Keratinocyte (primary cell): ENCODE data around the gene SMIM33.

Source experiments
- EZH2 ChIP-seq: IDR thresholded peaks from one replicate; pipeline ENCODE4 v1.6.1; 2012; ENCODE audit warnings: inconsistent platforms, mild to moderate bottlenecking, low read length, moderate library complexity
- TF ChIP-seq, protein P1 (sequence below), 3 experiments: IDR thresholded peaks in 1 of 3; conservative IDR thresholded peaks in 1 of 3; optimal IDR thresholded peaks in 1 of 3; 2 replicates in 2 of 3; 3 replicates in 1 of 3; pipeline versions ENCODE3 to v1.5.1; 2011; ENCODE audit warnings: low read length in 3 of 3, mild to moderate bottlenecking in 3 of 3, moderate library complexity in 2 of 3, control low read depth in 1 of 3, inconsistent platforms in 1 of 3; ENCODE audit not compliant: insufficient read depth in 2 of 3; ENCODE audit errors: extremely low read depth in 1 of 3

DNA sequence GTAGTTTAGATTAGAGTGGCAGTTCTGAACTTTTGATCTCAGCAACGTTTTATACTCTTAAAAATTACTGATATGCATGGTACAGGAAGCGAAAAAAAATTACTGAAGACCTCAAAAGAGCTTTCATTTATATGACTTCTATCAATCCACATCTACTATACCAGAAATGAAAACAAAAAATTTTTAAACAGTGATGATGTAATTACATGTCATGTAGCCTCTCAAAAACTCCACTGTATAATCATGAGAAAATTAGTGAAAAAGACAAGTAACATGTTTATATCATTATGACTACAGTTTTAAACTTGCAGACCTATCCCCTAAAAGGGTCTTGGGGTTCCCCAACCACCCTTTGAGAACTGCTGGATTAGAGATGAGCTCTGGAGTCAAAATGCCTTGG lies 40.8 kb upstream of the SMIM33 start:
- TF ChIP-seq, protein P1, sequence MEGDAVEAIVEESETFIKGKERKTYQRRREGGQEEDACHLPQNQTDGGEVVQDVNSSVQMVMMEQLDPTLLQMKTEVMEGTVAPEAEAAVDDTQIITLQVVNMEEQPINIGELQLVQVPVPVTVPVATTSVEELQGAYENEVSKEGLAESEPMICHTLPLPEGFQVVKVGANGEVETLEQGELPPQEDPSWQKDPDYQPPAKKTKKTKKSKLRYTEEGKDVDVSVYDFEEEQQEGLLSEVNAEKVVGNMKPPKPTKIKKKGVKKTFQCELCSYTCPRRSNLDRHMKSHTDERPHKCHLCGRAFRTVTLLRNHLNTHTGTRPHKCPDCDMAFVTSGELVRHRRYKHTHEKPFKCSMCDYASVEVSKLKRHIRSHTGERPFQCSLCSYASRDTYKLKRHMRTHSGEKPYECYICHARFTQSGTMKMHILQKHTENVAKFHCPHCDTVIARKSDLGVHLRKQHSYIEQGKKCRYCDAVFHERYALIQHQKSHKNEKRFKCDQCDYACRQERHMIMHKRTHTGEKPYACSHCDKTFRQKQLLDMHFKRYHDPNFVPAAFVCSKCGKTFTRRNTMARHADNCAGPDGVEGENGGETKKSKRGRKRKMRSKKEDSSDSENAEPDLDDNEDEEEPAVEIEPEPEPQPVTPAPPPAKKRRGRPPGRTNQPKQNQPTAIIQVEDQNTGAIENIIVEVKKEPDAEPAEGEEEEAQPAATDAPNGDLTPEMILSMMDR (optimal IDR thresholded peaks at IDR 0.05 in 1 of 3, IDR thresholded peaks at IDR 0.05 in 1 of 3, conservative IDR thresholded peaks at IDR 0.05 in 1 of 3; ENCODE audit: extremely low read depth in 1 of 3, insufficient read depth in 2 of 3, low read length in 3 of 3), result no peak
- TF ChIP-seq EZH2, result no peak
